ENCODE measurements around the gene PIK3R1.

PIK3R1 gene

DNA sequence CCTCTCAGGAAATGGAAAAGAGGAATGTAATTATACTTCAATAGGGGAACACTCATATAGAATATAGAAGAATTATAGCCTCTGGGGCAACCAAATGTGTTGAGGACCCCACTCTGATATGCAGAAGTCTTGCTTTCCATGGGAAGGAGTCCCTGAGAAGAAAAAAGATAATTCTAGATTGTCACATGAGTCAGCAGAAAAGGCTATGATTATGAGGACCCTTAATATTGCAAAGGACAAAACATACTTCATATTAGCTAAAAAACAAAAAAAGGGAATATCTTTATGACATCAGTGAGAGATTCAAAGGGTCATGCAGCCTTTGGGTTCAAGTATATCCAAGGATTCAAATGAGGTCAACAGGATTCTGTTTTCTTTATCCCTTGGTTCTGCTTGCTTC lies 119.5 kb downstream of the PIK3R1 start:
- H3K9me3 ChIP-seq, result no peaks in the 10 kb centered on the region

GRCh38 chr5:68336200-68336599 lies 120.6 kb downstream of the PIK3R1 start:
- no peak for DNase-seq
- no peaks in the 10 kb centered on the region for H3K9me3 ChIP-seq
- no peaks in the 10 kb centered on the region for H3K27me3 ChIP-seq
- TF ChIP-seq, protein P1, sequence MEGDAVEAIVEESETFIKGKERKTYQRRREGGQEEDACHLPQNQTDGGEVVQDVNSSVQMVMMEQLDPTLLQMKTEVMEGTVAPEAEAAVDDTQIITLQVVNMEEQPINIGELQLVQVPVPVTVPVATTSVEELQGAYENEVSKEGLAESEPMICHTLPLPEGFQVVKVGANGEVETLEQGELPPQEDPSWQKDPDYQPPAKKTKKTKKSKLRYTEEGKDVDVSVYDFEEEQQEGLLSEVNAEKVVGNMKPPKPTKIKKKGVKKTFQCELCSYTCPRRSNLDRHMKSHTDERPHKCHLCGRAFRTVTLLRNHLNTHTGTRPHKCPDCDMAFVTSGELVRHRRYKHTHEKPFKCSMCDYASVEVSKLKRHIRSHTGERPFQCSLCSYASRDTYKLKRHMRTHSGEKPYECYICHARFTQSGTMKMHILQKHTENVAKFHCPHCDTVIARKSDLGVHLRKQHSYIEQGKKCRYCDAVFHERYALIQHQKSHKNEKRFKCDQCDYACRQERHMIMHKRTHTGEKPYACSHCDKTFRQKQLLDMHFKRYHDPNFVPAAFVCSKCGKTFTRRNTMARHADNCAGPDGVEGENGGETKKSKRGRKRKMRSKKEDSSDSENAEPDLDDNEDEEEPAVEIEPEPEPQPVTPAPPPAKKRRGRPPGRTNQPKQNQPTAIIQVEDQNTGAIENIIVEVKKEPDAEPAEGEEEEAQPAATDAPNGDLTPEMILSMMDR (IDR thresholded peaks at IDR 0.05; ENCODE audit: low read depth, low read length), result no peak
- H3K4me1 ChIP-seq, result peaks cover 6% of the 10 kb centered on the region; the same call in 1 of the 2 replicates
- H3K36me3 ChIP-seq, result no peaks in the 10 kb centered on the region
- no peak overlapping the region for H3K4me3 ChIP-seq (ENCODE audit: low read depth, low read length)

More for the DNA sequence above, 119.5 kb downstream of the PIK3R1 start:
- TF ChIP-seq, protein P1 (IDR thresholded peaks at IDR 0.05; ENCODE audit: low read depth, low read length), result no peak
- H3K27me3 ChIP-seq, result no peaks in the 10 kb centered on the region
- H3K4me3 ChIP-seq (ENCODE audit: low read depth, low read length), result no peak overlapping the region
- no peaks in the 10 kb centered on the region for H3K36me3 ChIP-seq
- H3K4me1 ChIP-seq, result peaks cover 18% of the 10 kb centered on the region
- no peak for DNase-seq

DNA sequence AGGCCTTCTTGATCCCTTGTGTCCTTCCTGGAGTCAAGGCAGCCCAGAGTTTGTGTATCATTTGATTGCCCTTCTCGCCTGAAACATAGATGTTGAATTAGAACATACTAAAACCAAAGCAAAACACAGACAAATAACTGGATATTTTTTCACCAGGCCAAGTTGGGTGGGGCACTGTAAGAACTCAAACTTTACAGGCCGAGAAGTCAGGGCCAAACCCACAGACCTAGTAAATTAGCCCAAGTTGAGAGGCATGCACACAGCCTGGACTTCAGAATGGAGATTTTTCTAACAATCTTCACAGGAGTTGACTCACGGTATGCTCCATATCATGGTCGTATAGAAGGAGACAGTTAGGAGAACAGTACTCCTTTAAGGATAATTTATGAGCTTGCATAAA lies 121.7 kb downstream of the PIK3R1 start:
- peaks cover 6% of the 10 kb centered on the region; the same call in 1 of the 2 replicates for H3K4me1 ChIP-seq
- H3K27me3 ChIP-seq, result no peaks in the 10 kb centered on the region
- no peaks in the 10 kb centered on the region for H3K36me3 ChIP-seq
- TF ChIP-seq, protein P1 (IDR thresholded peaks at IDR 0.05; ENCODE audit: low read depth, low read length), result no peak
- no peak for DNase-seq
- H3K9me3 ChIP-seq, result no peaks in the 10 kb centered on the region
- H3K4me3 ChIP-seq (ENCODE audit: low read depth, low read length), result no peak overlapping the region

DNA sequence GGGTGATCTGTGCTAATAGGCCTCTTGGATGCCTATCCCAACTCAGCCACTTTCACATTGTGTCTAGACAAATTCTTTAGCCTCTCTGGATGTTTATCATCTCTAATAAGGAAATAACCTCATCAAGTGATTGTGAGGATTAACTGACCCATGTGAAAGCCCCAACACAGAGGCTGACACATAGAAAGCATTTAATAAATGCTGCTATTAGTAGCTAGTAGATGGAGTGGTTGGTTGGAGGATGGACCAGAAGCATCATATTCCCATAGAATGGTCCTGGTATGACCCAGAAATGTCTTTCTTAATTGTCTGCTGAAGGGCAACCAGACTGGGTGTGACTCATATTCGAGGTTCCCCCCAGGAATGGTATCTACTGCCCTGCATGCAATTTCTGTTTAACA lies 124.4 kb downstream of the PIK3R1 start:
- no peaks in the 10 kb centered on the region for H3K27me3 ChIP-seq
- H3K36me3 ChIP-seq, result no peaks in the 10 kb centered on the region
- H3K4me3 ChIP-seq (ENCODE audit: low read depth, low read length), result no peak overlapping the region
- peaks cover 17% of the 10 kb centered on the region for H3K4me1 ChIP-seq
- TF ChIP-seq, protein P1 (IDR thresholded peaks at IDR 0.05; ENCODE audit: low read depth, low read length), result no peak
- no peak for DNase-seq
- no peaks in the 10 kb centered on the region for H3K9me3 ChIP-seq

DNA sequence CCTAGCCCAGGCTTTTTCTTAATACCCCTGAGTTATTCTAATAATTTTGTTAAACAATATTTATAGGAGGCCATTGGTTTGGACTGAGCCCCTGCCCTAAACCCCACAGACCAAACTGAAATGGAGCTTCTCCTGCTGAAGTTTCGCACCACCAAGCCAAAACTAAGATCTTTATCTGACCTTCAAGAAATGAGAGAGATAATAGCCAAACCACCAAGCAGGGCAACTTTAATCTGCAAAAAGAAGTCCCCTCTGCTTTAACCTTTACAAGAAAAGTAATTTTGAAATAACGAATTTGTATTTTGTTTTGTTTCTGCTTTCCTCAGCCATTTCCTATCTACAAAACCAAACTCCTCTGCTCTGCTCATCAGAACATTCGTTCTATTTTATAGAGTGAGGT lies 125.5 kb downstream of the PIK3R1 start:
- Histone ChIP-seq H3K36me3 (no peaks in the 10 kb centered on the region), H3K27me3 (no peaks in the 10 kb centered on the region), H3K4me3 (ENCODE audit: low read depth, low read length) (no peak overlapping the region), H3K4me1 (peaks cover 20% of the 10 kb centered on the region), H3K9me3 (no peaks in the 10 kb centered on the region)
- DNase-seq, result no peak
- TF ChIP-seq, protein P1 (IDR thresholded peaks at IDR 0.05; ENCODE audit: low read depth, low read length), result no peak

DNA sequence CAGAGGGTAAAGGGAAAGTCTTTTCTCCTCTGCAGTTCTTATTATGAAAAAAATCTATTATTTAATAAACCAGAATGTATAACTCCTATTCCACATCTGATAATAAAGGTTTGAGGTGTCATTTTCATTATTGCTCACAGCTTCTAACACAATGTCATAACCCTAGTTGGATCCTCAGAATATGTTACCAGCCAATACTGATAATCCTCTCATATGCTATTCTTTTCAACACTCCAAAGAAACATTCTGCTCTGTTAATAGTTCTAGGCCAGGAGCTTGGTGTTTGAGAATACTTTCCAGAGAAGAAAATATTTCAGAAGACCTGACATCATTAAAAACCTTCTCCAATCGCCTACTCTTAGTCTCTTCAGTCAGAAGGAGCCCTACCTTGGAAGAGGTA lies 127.1 kb downstream of the PIK3R1 start:
- H3K36me3 ChIP-seq, result no peaks in the 10 kb centered on the region
- H3K27me3 ChIP-seq, result no peaks in the 10 kb centered on the region
- DNase-seq, result no peak
- peaks cover 14% of the 10 kb centered on the region for H3K4me1 ChIP-seq
- no peak overlapping the region for H3K4me3 ChIP-seq (ENCODE audit: low read depth, low read length)
- TF ChIP-seq, protein P1 (IDR thresholded peaks at IDR 0.05; ENCODE audit: low read depth, low read length), result no peak
- no peaks in the 10 kb centered on the region for H3K9me3 ChIP-seq
